Kidney glomerular epithelial cell (primary cell): ENCODE results near the gene EHD3.

Source experiments
- DNase-seq: peaks from one replicate; lab custom pipeline; 2025; lab: John Stamatoyannopoulos, UW

Gene EHD3

GRCh38 chr2:31294196-31294595 is 60.2 kb downstream of the EHD3 start:
- no peak for DNase-seq

- no peak for DNase-seq
Measured at GRCh38 chr2:31296641-31297287, 62.8 kb downstream of the EHD3 start.

- DNase-seq, result peak; percentile 50
Measured at GRCh38 chr2:31297751-31298150, 63.8 kb downstream of the EHD3 start.

GRCh38 chr2:31299547-31299946 is 65.6 kb downstream of the EHD3 start:
- no peak for DNase-seq

GRCh38 chr2:31300309-31300708 is 66.4 kb downstream of the EHD3 start:
- no peak for DNase-seq

- DNase-seq, result no peak
Measured at GRCh38 chr2:31302940-31303563, 69.1 kb downstream of the EHD3 start.

- DNase-seq, result no peak
Measured at GRCh38 chr2:31304816-31305215, 70.9 kb downstream of the EHD3 start.

GRCh38 chr2:31312898-31313297 is 78.9 kb downstream of the EHD3 start:
- DNase-seq, result no peak

GRCh38 chr2:31314761-31315160 is 80.8 kb downstream of the EHD3 start:
- DNase-seq, result no peak

- no peak for DNase-seq
Measured at GRCh38 chr2:31317396-31317795, 83.4 kb downstream of the EHD3 start.

- DNase-seq, result no peak
Measured at GRCh38 chr2:31318361-31319336, 84.7 kb downstream of the EHD3 start.
